Right lobe of liver (tissue), 4 donors: ENCODE data around the gene THSD7A.

Experiments used
- POLR2A ChIP-seq: fragments of 450-650 bp; IDR thresholded peaks from one replicate; pipeline ENCODE4 v1.6.1; 2017; ENCODE audit warnings: antibody characterized with exemption, mild to moderate bottlenecking
- TF ChIP-seq, protein P1 (sequence below), 4 donors: fragments of 200-600 bp in 3 of 4; fragments of 450-650 bp in 1 of 4; IDR thresholded peaks; one replicate each; pipeline versions ENCODE4 v1.5.1 to v1.8.0; 2016 to 2022; ENCODE audit warnings: antibody characterized with exemption in 4 of 4, mild to moderate bottlenecking in 2 of 4
- donor health status: DM: no; HTN: no; CAD: no.
- donor health status: DM: no; HTN: no; CAD: no.
- donor health status: DM: no; HTN: yes; CAD: no.

DNA sequence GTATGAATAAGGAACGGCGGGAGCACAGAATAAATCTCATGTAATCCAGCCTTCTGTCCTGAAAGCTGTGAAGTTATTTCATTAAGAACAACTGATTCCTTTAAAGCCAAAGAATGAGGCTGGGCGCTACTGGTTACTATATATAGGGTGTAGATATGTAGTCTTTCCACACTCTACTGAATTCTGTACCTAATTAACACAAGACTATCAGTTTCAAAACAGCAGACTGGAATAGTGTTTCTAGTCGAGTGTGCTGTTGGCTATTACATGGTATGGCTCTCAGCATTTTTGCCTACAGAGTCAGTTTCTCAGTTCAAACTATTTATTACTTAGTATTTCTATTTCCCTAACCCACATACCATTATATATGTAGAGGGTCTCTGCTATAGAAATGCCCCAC, 163.3 kb downstream of the THSD7A start:
- TF ChIP-seq, protein P1, sequence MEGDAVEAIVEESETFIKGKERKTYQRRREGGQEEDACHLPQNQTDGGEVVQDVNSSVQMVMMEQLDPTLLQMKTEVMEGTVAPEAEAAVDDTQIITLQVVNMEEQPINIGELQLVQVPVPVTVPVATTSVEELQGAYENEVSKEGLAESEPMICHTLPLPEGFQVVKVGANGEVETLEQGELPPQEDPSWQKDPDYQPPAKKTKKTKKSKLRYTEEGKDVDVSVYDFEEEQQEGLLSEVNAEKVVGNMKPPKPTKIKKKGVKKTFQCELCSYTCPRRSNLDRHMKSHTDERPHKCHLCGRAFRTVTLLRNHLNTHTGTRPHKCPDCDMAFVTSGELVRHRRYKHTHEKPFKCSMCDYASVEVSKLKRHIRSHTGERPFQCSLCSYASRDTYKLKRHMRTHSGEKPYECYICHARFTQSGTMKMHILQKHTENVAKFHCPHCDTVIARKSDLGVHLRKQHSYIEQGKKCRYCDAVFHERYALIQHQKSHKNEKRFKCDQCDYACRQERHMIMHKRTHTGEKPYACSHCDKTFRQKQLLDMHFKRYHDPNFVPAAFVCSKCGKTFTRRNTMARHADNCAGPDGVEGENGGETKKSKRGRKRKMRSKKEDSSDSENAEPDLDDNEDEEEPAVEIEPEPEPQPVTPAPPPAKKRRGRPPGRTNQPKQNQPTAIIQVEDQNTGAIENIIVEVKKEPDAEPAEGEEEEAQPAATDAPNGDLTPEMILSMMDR (IDR thresholded peaks at IDR 0.05), result no peak
- no peak for TF ChIP-seq POLR2A
